ENCODE measurements around the gene PIK3R4.

Gene PIK3R4

DNA sequence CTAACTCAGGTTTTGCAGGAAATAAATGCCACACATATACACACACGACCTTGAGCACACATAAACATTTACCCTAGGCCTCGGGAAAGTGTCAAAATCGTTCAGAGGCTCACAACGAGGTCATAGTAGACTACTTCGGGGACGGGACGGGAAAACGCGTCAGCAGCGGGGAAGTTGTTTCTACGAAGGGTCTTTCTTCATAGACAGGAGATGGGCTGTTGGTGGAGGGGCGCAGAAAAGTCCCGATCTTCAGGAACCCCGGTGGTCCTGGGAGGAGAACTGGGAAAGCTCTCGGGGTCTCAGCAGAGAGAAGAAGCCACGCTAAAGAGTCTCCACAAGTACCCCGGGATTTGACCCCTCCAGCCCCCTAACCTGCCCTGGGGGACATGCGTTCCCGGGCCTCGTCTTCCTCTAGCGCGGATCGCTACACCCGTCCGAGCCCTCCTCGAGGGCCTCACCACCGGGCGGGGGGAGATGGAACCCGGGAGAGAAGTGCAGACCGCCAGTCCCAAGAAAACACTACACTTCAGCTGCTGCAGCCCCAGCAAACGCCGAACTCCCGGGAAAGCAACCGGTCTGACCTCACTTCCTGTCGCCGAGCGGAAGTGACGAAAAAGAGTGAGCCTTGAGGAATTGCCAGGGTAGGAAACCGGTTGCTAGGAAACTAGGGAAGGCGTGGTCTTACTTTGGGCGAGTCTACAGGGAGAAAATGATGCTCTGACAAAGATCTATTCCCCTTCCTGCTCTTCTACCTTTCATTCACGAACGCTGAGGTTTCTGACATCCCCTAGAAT, at the start of gene PIK3R4:
TSS of gene PIK3R4 (minus strand) at position 584 of the 794 bp plus-strand sequence. CDS start 1,611 bp downstream, outside the sequence.
- DNase-seq, result peak; percentile 95

DNA sequence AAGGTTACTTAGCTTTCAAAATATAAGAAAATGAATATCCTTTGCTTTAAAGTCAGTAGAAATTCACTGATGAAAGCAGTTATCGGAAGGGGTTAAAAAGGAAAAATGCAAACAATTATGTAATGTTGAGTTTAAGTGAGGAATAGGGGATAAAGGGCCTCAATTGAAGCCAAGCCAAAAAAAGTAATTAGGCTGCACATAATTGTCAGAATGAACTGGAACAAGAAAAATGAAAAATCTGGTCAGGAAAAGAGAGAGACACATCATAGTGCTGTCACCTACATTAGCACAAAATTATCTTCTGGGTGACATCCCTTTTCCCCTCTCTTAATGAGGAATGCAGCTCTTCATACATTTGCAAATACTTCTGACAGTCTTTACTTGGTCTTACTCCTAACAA, 48.8 kb upstream of the PIK3R4 start:
- no peak for DNase-seq

DNA sequence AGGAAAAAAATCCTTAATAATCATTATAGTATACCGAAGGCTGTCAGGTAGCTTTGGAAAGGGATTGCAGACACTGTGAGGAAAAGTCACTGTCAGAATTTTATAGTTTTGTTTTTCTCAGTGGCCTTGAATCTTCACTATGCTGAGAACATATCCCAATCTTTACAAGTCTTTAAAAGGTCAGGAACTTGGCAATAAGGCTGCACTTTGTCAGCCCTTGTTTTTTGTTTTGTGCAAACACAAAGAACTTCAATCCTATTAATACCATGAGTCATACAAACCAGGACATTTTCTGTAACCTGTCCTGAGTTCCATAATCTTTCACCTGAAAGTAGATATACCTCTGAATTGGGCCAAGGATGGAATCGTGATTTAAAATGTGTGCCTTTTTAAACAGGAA, 45.6 kb upstream of the PIK3R4 start:
- DNase-seq, result no peak

DNA sequence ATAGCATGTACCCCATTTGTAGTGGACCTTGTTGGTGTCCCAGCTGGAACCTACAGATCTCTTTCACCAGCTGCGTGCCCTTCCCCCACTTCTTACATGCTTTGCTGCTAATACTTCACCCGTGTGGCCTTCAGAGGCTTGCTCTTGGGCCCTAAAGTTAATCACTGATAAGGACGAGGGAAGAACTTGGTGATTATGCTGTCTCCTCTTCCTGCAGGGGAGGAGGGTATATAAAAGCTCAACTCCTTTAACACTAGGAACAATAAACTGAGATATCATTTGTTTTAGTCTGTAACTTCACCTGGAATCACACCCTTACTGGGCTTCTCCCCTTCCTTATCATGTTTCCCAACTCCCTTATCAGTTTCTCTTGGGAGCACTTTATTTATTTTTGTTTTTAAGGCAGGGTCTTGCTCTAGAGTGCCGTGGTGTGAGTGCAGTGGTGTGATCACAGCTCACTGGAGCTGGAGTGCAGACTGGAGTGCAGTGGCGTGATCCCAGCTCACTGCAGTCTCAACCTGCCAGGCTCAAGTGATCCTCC, 43.2 kb upstream of the PIK3R4 start:
- no peak for DNase-seq

DNA sequence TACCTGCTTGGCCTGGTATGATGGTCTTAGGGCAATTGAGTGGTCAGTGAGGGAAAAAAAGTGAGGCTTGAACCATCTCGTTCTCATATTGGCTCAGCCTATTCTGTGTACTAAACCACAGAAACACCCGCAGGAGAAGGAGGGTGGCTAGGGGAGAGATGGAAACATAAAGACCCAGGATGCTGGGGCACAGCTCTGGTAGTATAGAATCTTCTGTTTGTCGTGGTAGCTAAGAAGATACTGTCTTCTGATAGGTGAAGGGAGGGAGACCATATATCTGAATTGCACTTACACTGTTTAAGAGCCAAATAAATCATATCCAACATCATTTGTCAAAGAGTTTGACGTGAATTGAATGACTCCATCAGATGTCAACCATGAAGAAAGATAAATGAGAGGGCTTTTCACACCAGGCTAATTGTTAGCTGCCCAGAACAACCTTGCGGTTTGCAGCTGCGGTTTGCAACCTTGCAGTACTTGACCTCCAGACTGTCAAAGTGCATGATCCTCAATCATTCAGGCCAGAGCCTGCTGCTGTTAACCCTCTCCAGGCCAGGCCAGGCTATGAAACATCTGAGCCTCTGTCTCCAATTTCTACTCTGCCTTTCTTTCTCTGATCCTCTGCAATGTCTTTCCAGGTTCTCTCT, 40.9 kb upstream of the PIK3R4 start:
- peak; percentile 73 for DNase-seq

DNA sequence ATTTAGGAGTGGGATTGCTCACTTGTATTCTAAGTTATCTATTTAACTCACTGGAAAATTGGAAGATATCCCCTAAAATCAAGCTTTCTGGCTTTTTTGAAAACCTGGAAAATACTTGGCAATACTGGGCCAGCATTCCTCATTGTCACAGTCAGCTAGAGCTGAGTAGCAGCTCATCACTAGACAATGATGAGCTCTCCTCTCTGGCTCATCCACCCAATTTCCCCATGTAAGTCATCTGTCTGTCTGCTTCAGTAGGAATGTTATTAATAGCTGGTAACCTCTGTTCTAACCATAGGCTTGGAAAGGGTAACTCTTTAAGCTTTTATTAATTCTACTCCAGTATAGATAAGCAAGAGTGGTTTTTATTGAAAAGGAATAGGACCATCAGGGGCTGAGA, 39.7 kb upstream of the PIK3R4 start:
- no peak for DNase-seq

DNA sequence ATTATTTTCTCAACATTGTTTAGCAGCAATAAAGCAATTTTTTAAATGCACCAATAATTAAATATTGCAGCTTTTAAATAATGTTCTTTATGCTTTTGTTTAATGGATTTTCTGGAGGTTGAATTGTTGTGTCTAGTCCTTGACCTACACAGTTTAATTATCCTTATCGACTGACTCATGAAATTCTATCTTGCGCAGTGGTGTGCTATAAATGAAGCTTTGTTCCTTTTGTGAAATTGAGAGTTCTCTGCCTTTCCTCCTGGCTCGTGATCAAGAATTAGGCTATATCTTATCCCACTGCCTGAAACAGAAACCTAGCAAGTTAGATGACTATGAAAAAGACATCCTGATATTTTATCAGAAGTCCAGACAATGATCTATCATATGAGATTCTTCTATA, 37.0 kb upstream of the PIK3R4 start:
- peak; percentile 7 for DNase-seq

DNA sequence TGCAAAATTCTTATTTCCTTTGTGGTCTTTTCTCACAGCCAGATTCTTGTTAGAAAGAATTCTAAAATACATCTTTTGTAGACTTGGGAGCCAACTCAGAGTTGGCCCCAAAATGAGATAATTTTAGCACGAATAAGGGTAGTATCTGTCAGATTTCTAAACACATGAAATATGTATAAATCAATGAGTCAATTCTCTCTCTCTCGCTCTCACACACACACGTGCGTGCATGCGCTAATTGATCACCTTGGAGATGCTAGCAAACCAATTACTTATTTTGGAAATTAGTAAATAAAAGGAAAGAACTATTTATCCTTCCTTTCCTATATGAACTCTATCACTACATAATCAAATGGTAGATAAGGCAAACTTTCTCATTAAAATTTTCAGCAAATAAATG, 32.9 kb upstream of the PIK3R4 start:
- no peak for DNase-seq

DNA sequence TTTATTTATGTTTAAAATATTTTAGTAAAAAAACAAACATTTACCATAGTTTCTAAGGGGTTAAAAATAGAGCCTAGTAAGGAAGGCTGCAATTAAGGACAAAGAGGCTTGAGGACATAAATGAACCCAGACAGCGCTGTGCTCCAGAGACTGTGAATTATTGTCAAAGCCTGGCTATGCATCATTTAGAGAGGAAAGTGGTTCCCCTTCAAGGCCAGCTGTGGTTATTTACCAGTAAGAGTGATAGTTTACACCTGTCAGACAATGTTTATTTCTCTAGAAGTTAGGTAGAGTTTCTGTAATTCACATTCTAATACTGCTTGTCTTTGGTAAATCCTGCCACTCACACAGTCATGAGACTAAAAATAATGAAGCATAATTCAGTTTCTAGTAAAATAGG, 32.4 kb upstream of the PIK3R4 start:
- peak; percentile 87 for DNase-seq

DNA sequence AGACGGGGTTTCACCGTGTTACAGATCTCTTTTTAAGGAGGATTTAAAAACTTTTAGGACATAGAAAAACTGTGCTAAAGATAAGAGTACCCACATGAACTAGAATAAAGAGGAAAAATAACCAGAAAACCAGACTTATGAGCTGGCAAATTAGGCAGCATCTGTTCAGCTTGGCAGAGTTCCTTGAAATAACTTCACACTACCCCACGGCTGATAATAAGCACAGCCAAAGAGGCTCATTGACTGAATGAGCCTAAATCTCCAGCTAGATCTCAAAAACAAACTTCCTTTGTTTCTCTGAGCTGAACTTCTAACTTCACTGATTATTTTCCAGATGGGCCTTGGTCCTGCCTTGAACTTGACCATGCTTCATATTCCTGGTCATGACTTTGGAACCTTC, 26.7 kb upstream of the PIK3R4 start:
- no peak for DNase-seq

DNA sequence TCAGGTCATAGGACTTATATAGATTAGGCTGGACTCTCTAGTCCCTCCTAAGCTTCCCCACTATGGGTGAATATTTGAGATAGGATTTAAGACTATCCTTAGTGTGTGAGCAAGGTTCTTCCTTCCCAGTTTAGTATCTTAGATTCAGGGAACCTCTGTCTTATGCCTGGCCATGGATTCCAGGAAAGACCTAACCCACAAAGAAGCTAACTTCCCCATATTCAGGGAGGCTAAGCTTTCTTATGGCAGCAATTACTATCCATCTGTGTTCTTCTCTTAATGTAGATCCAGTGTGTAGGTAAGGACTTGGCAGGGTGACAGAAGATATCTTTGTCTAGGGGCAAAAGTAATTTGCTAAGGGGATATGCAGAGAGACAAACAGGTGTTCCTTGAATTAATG, 25.5 kb upstream of the PIK3R4 start:
- DNase-seq, result no peak

DNA sequence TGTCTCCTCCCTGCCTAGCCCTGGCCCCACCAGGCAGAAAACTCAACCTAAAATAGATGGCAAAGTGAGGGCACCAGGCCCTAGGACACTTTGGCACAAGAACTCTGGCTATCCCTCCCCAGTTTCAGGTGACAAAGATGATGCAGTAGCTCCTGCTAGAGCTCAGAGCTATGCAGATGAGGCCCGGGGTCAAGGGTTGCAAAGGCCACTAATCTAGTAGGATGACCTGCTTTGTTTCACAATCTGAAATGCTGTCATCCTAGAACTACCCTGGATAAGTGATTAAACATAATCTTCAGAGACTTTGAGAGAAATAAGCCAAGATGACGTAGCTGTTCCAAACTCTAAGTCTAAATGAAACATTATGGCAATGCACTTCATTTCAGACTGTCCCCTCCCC, 24.0 kb upstream of the PIK3R4 start:
- DNase-seq, result no peak

DNA sequence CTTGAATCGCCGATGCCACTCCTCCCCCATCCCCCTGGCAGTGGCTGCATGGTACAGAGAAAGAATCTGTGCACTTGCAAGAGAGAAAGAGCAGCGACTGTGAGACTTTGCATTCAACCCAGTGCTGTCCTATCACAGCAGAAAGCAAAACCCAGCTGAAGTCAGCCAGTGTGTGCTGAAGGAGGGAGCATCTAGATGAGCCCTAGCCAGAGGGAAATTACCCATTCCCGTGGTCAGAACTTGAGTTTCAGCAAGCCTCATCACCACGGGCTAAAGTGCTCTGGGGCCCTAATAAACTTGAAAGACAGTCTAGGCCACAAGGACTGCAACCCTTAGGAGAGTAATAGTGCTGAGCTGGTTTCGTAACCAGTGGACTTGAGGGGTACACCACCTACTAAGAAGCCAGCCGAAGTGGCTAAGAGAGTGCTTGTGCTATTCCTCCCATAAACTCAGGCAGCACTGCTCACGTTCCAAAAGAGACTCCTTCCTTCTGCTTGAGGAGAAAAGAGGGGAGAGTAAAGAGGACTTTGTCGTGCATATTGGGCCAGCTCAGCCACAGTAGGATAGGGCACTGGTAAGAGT, 15.2 kb upstream of the PIK3R4 start:
- no peak for DNase-seq

DNA sequence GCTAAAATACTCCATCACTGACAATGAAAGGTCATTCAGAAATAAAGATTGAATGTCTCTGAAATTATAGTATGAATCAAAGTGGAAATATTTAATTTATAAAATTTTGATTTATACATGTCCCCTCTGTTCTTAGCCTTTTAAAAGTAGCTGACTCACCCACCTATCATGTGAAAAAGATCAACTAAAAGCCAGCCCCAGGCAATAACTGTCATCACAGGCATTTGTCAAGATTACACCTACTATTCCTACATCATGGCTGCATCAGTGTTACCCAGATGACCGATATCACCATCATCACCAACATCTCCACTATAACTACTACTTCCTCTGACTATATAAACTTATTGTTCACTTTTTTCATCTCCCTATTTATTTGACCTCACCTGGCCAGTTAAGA, 14.3 kb upstream of the PIK3R4 start:
- no peak for DNase-seq

DNA sequence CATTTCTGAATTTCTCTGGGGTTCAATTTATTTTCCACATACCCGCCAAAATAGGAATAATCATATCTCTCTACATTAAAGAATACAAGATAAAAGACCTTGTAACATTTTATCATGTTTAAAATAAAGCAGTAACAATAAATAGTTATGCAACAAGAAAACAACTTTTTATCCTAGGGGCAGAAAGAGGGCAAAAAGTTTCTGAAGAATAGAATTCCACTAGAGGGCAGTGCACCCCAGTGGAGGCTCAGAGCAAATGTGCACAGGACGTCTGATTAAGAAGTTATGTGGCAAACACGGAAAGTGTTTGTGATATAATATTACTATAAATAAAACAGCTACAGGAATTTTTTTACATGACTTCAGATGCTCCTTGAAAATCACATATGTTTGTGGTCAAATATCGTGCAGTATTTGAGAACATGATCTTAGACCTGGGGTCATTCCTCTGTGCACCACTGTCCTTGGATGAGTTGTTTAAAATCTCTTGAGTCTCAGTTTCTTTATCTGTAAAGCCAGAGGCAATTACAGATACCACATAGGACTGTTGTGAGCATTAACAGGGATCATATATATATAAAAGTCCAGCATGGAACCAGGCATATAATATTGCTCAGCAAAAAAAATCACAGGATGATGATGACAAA, 13.2 kb upstream of the PIK3R4 start:
- no peak for DNase-seq

DNA sequence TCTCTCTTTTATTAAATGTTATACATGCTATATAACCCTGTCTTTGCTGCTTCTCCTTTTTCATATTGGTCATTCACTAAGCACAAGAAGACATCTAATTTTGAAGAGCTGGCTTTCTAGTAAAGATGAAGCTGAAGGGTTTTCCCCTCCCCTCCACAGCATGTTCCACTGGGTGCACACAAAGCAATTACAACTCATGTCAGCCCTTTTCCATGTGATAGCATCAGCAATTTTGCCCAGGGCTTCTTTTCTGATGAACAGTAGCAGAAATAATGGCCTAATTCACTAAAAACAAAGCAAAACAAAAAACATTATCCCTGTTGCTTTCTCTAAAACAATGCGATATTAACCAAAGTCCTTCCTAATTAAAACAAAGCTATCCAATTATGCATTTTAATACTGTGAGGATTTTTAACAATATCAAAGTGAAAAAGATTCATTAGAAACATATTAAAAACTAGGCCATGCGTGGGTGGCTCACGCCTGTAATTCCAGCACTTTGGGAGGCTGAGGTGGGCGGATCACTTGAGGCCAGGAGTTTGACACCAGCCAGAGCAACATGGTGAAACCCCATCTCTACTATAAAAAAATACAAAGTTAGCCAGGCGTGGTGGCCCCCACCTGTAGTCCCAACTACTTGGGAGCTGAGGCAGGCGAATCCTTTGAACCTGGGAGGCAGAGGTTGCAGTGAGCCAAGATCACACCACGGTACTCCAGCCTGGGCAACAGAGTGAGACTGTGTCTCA, 12.2 kb upstream of the PIK3R4 start:
- no peak for DNase-seq

DNA sequence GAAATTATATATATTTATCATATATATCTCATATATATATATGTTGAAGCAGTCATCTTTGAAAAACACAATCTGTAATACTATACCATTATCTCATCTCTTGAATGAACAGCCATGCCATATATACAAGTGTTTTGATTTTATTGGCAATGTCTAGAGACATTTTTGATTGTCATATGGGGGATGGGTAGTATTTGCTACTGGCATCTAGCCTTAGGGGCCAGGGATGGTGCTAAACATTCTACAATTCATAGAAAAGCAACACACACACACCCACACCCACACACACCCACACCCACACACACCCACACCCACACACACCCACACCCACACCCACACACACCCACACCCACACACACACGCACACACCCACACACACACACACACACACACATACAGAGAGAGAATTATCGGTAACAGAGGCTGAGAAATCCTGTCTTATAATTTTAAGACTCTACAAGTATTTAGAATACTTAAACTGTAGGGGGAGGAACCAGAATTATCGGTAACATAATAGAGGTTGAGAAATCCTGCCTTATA, 11.1 kb upstream of the PIK3R4 start:
- no peak for DNase-seq

DNA sequence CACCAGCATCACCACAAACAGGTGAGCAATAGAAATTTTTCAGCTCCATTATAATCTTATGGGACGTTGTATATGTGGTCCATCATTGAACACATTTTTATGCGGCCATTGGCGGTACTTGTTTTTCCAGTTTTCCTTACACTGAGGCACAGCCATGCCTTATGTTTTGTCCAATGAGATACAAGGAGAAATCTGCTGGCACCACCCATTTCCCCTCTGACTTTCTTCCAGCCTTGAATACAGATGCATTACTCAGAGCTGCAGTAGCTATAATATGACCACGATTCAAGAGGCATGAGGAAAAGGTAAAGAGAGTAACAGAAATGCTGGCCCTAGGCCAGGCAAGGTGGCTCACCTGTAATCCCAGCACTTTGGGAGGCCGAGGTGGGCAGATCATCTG, 9.0 kb upstream of the PIK3R4 start:
- DNase-seq, result no peak

DNA sequence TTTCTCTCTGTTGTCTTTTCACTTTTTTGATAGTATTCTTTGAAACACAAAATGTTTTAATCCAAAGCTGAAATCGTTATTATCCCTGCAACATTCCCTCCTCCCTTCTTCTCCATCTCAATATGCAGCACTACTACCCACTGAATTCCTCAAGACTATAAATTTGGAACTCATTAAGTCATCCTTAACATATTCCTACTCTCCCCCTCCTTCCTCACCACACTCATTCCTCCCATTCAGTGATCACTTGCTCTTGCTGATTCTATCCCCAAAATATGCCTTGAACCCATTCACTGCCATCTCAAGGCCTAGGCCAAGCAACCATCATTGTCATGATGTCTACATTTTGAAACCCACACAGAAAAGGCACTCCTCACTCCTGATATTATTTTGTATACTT, 2.4 kb upstream of the PIK3R4 start:
- DNase-seq, result no peak

DNA sequence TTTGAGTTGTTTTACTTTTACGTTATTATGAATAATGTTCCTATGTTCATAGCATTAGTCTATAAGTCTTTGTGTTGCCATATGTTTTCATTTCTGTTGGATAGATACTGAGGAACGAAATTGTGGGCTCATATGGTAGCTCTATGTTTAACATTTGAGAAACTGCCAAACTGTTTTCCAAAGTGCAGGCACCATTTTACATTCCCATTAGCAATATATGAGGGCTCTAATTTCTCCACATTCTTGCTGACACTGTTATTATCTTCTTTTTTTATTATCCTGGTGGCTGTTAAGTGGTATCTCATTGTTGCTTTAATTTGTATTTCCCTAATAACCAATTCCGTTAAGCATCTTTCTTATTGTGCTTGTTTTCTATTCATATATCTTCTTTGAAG, 1.8 kb upstream of the PIK3R4 start:
- DNase-seq, result no peak

DNA sequence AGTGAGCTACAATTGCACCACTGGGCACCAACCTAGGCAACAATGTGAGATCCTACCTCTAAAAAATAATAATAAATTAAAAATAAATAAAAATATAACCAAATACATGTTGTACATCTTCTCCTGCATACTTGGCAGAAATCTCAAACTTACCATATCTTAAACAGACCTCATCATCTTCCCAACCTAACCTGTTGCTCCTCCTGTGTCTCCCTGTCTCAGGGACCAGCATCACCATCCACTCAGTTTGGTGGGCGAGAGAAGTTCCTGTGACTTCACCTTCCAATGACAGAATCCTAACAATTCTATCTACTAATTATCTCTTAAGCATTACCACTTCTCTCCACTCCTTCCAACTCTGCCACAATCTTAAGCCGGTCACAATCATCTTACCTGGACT, 3.3 kb downstream of the PIK3R4 start:
- DNase-seq, result no peak

DNA sequence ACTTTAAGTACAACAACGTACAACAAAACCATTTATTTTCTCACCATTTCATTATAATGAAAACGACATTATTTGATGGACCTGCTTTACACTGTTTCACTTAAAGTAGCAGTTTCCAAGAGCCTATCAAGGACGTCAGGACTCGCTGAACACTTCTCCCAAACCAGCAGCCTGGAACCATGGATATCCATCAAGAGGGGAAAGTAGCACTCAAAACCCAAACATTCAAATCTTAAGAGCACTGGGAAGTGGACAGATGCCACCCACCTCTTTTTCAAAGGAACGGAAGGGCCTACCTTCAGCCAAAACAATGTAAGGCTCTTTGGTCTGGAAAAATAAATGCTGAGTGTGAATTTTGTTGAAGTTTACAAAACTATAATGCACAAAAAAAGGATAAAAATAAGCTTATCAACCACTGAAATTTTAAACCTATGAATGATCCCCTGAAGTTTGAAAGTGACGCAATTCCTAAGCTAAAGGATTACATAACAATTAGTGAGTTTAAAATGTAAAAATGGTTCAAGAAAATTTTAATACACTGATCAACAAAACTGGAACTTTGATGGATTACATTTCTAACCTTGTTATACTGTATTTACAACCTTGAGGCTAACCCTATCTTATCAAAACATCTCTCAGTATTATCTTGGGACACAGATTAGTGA, 4.6 kb downstream of the PIK3R4 start:
- DNase-seq, result no peak
